Measurements from ENCODE around the gene SYNGR1. TPM values are rescaled to one million over a fixed set of nuclear protein-coding genes. Genes with fewer than 3 reads are reported as not detected.

SYNGR1 gene
- total RNA-seq, 1 donor from 2014 or later, result not detected

DNA sequence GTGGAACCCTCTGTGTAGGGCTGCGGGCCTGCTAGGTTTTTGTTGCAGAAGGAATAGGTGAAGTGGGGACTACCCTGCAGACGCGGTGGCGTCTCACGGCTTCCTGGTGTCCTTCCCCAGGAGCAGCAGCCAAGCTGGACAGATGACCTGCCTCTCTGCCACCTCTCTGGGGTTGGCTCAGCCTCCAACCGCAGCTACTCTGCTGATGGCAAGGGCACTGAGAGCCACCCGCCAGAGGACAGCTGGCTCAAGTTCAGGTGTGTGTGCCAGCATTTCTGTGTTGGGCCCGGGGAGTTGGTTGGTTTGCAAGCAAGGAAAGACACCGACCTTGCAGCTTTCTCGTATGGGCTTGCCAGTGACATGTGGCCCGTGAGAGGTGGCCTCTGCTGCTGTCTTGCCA lies 65.1 kb downstream of the SYNGR1 start:
- no peak overlapping the region for H3K27ac Mint-ChIP-seq
- H3K4me3 Mint-ChIP-seq, result no peak overlapping the region
- H3K27me3 Mint-ChIP-seq (ENCODE audit: insufficient read depth), result no peaks in the 10 kb centered on the region
- H3K9me3 Mint-ChIP-seq, result no peaks in the 10 kb centered on the region
- intact Hi-C loops (cut with micrococcal nuclease), result no loop called here
- H3K36me3 Mint-ChIP-seq (ENCODE audit: low read depth), result peaks cover 15% of the 10 kb centered on the region
- peaks cover 24% of the 10 kb centered on the region for H3K4me1 Mint-ChIP-seq (ENCODE audit: low read depth)
- no peak for DNase-seq (ENCODE audit: low spot score)

DNA sequence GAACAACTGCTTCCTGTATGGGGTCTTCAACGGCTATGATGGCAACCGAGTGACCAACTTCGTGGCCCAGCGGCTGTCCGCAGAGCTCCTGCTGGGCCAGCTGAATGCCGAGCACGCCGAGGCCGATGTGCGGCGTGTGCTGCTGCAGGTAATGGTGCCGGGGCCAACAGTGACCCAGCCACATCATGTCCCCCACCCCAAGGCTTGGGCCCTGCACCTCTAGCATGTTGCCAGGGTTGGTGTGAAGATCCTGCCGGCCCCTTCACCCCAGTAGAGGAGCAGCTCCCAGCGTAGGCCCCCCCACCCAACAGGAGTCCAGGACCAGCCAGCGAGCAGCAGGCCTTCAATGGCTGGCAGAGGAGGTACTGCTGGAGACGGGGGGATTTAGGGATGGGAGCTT lies 65.7 kb downstream of the SYNGR1 start:
- Mint-ChIP-seq H3K4me1 (ENCODE audit: low read depth) (peaks cover 24% of the 10 kb centered on the region), H3K36me3 (ENCODE audit: low read depth) (peaks cover 15% of the 10 kb centered on the region), H3K4me3 (no peak overlapping the region), H3K9me3 (no peaks in the 10 kb centered on the region), H3K27ac (no peak overlapping the region), H3K27me3 (ENCODE audit: insufficient read depth) (no peaks in the 10 kb centered on the region)
- intact Hi-C loops (cut with micrococcal nuclease), result no loop called here
- DNase-seq (ENCODE audit: low spot score), result no peak

DNA sequence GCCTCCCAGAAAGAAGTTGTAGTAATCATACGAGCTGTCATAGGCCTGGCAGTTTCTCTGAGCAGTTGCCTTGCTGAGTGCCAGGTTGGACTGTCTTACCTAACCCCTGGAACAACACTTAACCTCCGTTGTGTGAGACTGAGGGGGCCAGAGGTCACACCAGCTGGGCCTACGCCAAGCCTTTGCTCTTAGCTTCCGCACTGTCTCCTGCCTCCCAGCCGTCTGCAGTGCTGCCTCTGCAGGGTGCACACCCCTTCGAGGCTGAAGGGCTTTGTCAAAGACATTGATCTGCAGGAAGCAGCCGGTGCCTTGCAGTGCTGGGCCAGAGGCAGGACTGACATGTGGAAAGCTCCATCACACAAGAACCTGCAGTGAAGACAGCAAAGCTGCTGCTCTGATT lies 66.5 kb downstream of the SYNGR1 start:
- no peak overlapping the region for H3K27ac Mint-ChIP-seq
- intact Hi-C loops (cut with micrococcal nuclease), result no loop called here
- H3K4me3 Mint-ChIP-seq, result no peak overlapping the region
- H3K27me3 Mint-ChIP-seq (ENCODE audit: insufficient read depth), result no peaks in the 10 kb centered on the region
- no peak for DNase-seq (ENCODE audit: low spot score)
- H3K4me1 Mint-ChIP-seq (ENCODE audit: low read depth), result peaks cover 22% of the 10 kb centered on the region
- H3K9me3 Mint-ChIP-seq, result no peaks in the 10 kb centered on the region
- H3K36me3 Mint-ChIP-seq (ENCODE audit: low read depth), result peaks cover 15% of the 10 kb centered on the region

DNA sequence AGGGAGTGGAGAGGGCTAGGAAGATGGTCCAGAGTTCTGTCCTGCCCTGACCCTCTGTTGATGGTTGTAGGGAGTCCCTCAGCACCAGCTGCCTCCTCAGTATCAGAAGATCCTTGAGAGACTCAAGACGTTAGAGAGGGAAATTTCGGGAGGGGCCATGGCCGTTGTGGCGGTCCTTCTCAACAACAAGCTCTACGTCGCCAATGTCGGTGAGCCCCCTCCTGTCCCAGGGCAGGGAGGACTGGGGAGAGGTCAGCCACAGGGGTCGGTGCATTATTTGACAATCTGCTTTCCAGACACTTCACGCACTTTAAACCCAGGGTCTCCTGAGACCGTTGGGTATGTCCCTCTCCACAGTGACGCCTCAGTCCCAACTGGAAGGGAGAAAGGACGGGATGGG lies 67.8 kb downstream of the SYNGR1 start:
- intact Hi-C loops (cut with micrococcal nuclease), result no loop called here
- Mint-ChIP-seq H3K36me3 (ENCODE audit: low read depth) (peaks cover 20% of the 10 kb centered on the region), H3K4me1 (ENCODE audit: low read depth) (peaks cover 9% of the 10 kb centered on the region), H3K27me3 (ENCODE audit: insufficient read depth) (no peaks in the 10 kb centered on the region), H3K27ac (no peak overlapping the region), H3K9me3 (no peaks in the 10 kb centered on the region), H3K4me3 (no peak overlapping the region)
- no peak for DNase-seq (ENCODE audit: low spot score)

DNA sequence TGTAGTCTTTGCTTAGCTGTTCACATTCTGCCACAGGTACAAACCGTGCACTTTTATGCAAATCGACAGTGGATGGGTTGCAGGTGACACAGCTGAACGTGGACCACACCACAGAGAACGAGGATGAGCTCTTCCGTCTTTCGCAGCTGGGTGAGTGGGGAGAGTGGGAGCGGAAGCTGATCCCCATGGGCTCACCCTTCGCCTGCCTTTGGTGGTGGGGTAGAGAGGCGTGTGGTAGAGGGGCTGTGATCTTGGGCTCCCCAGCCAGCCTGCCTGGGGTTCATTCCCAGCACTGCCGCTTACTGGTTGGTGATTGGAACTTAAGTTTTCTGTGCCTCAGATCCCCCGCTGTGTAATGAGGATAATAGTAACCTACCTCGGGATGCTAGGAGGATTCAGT lies 68.9 kb downstream of the SYNGR1 start:
- H3K9me3 Mint-ChIP-seq, result no peaks in the 10 kb centered on the region

DNA sequence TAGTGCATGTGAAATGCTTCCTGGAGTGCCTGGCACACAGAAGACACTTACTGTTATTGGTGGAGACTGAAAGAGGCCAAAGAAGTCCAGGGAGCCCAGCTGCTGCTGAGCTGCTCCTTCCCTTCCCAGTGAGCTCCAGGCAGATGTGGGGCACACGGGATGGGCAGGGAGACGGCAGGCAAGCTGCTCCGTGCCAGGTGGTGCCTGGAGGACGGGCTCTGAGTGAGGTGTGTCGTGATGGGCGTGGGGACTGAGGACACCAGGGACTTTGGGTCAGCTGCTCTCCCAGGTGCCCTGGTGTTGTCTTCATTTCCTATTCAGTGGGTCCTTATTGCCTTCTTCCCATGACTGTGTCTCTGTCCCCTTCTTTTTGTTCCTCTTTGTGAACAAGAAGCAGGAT lies 69.3 kb downstream of the SYNGR1 start:
- Mint-ChIP-seq H3K9me3 (no peaks in the 10 kb centered on the region), H3K27ac (no peak overlapping the region), H3K36me3 (ENCODE audit: low read depth) (peaks cover 21% of the 10 kb centered on the region), H3K27me3 (ENCODE audit: insufficient read depth) (no peaks in the 10 kb centered on the region), H3K4me3 (no peak overlapping the region), H3K4me1 (ENCODE audit: low read depth) (peaks cover 3% of the 10 kb centered on the region)
- intact Hi-C loops (cut with micrococcal nuclease), result no loop called here
- no peak for DNase-seq (ENCODE audit: low spot score)

More for the DNA sequence above, 68.9 kb downstream of the SYNGR1 start:
- H3K36me3 Mint-ChIP-seq (ENCODE audit: low read depth), result peaks cover 20% of the 10 kb centered on the region
- H3K4me1 Mint-ChIP-seq (ENCODE audit: low read depth), result peaks cover 7% of the 10 kb centered on the region
- intact Hi-C loops (cut with micrococcal nuclease), result no loop called here
- DNase-seq (ENCODE audit: low spot score), result no peak
- H3K27ac Mint-ChIP-seq, result no peak overlapping the region
- no peak overlapping the region for H3K4me3 Mint-ChIP-seq
- no peaks in the 10 kb centered on the region for H3K27me3 Mint-ChIP-seq (ENCODE audit: insufficient read depth)

DNA sequence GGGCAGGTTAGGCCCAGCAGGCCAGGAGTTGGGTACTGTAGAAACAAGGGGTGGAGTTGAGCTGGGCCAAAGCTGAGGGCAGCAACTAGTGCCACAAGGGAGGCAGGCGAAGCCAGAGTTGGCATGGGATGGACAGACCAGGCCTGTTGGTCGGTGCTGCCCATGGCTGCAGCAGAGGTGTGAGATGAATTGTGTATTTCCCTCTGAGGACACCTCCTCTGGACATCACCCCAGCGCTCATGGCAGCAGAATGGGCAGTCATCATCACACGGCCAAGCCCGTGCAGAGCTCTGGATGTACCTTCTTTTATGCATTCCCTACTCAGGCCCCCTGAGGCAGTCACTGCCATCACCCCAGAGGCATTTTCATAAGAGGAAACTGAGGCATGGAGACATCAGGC lies 70.1 kb downstream of the SYNGR1 start:
- Mint-ChIP-seq H3K4me1 (ENCODE audit: low read depth) (no peaks in the 10 kb centered on the region), H3K27ac (no peak overlapping the region), H3K9me3 (no peaks in the 10 kb centered on the region), H3K4me3 (no peak overlapping the region), H3K27me3 (ENCODE audit: insufficient read depth) (no peaks in the 10 kb centered on the region), H3K36me3 (ENCODE audit: low read depth) (peaks cover 22% of the 10 kb centered on the region)
- intact Hi-C loops (cut with micrococcal nuclease), result no loop called here
- no peak for DNase-seq (ENCODE audit: low spot score)

DNA sequence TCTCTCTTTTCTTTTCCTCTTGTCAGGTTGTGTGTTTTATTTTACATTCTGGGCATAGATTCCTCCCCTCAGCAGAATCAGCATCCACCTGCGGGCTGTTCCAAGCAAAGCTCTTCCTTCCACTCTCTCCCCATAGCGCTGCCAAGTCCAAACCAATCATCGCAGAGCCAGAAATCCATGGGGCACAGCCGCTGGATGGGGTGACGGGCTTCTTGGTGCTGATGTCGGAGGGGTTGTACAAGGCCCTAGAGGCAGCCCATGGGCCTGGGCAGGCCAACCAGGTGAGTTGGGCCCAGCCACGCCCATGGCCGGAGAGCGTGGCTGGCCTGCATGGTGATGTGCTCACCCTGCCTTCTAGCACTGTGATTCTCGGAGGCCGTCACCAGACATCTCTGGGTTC lies 71.9 kb downstream of the SYNGR1 start:
- intact Hi-C loops (cut with micrococcal nuclease), result no loop called here
- Mint-ChIP-seq H3K27me3 (ENCODE audit: insufficient read depth) (no peaks in the 10 kb centered on the region), H3K36me3 (ENCODE audit: low read depth) (peaks cover 22% of the 10 kb centered on the region), H3K9me3 (no peaks in the 10 kb centered on the region), H3K27ac (no peak overlapping the region), H3K4me1 (ENCODE audit: low read depth) (no peaks in the 10 kb centered on the region), H3K4me3 (no peak overlapping the region)
- no peak for DNase-seq (ENCODE audit: low spot score)

DNA sequence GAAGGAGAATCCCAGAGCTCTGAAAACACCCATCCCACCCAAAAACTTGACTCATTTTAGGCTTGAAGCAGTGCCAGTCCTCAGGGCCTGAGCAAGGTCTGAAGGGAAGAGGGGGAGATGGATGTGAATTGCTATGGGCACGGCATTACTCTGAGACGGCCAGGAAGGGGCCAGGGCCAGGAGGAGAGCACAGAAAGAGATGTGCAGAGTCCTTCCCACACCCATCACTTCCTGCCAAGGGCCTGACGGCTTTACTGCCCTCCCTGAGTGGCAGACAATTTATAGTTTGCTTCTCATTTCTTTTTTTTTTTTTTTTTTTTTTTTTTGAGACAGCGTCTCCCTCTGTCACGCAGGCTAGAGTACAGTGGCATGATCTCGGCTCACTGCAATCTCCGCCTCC lies 72.3 kb downstream of the SYNGR1 start:
- Mint-ChIP-seq H3K4me3 (no peak overlapping the region), H3K27ac (no peak overlapping the region), H3K36me3 (ENCODE audit: low read depth) (peaks cover 22% of the 10 kb centered on the region), H3K9me3 (no peaks in the 10 kb centered on the region), H3K27me3 (ENCODE audit: insufficient read depth) (no peaks in the 10 kb centered on the region), H3K4me1 (ENCODE audit: low read depth) (no peaks in the 10 kb centered on the region)
- no peak for DNase-seq (ENCODE audit: low spot score)
- intact Hi-C loops (cut with micrococcal nuclease), result no loop called here

DNA sequence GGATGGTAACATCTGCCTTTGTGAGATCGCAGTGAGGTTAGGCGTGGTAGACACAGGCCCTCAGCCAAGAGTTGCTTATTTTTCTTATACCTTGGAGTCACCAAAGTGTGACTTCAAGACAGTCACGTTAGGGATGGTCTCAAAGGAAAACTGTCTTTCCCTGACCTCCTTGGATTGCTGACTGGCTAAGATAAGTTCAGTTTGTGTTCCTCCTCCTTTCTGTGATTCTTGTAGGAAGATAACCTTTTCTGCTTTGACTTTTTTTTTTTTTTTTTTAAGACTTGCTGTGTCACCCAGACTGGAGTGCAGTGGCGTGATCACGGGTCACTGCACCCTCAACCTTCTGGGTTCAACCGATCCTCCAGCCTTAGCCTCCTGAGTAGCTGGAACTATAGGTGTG lies 72.9 kb downstream of the SYNGR1 start:
- Mint-ChIP-seq H3K27ac (no peak overlapping the region), H3K9me3 (no peaks in the 10 kb centered on the region), H3K4me1 (ENCODE audit: low read depth) (no peaks in the 10 kb centered on the region), H3K36me3 (ENCODE audit: low read depth) (peaks cover 22% of the 10 kb centered on the region), H3K27me3 (ENCODE audit: insufficient read depth) (no peaks in the 10 kb centered on the region), H3K4me3 (no peak overlapping the region)
- DNase-seq (ENCODE audit: low spot score), result no peak
- intact Hi-C loops (cut with micrococcal nuclease), result no loop called here

DNA sequence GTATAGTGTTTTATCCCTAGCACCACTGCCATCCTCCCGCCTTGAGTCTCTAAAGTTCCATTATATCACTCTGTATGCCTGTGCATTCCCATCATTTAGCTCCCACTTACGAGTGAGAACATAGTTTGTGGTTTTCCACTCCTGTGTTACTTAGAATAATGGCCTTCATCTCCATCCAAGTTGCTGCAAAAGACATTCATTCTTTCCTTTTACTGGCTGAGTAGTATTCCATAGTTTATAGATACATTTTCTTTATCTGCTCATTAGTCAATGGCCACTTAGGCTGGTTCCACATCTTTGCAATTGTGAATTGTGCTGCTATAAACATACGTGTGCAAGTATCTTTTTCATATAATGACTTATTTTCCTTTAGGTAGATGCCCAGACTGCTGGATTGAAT lies 74.2 kb downstream of the SYNGR1 start:
- H3K9me3 Mint-ChIP-seq, result no peaks in the 10 kb centered on the region
- no peak overlapping the region for H3K4me3 Mint-ChIP-seq
- intact Hi-C loops (cut with micrococcal nuclease), result no loop called here
- no peak for DNase-seq (ENCODE audit: low spot score)
- peaks cover 15% of the 10 kb centered on the region for H3K36me3 Mint-ChIP-seq (ENCODE audit: low read depth)
- no peaks in the 10 kb centered on the region for H3K4me1 Mint-ChIP-seq (ENCODE audit: low read depth)
- H3K27me3 Mint-ChIP-seq (ENCODE audit: insufficient read depth), result no peaks in the 10 kb centered on the region
- H3K27ac Mint-ChIP-seq, result no peak overlapping the region

DNA sequence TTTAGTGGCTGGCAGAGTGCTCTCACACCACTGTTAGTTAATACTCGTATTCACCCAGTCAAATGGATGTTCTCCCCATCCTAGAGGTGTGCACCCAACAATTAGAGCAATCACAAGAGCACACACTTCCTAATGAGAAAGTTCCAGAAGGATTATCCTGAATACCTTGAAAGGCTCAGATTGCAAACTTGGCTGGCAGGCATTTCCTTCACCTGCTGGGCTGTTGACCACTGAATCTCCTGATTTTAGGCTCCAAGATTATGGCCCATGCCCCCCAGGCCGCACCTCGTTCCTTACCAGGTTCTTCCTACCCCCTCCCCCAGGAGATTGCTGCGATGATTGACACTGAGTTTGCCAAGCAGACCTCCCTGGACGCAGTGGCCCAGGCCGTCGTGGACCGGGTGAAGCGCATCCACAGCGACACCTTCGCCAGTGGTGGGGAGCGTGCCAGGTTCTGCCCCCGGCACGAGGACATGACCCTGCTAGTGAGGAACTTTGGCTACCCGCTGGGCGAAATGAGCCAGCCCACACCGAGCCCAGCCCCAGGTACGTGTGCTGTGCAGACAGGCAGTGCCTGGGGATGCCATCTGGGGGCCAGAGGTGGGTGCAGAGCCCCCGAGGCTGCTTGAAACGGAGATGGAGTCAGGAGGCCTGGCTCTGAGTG lies 76.7 kb downstream of the SYNGR1 start:
- H3K4me1 Mint-ChIP-seq (ENCODE audit: low read depth), result no peaks in the 10 kb centered on the region
- no peak for DNase-seq (ENCODE audit: low spot score)
- no peaks in the 10 kb centered on the region for H3K27me3 Mint-ChIP-seq (ENCODE audit: insufficient read depth)
- no peak overlapping the region for H3K4me3 Mint-ChIP-seq
- no peak overlapping the region for H3K27ac Mint-ChIP-seq
- H3K36me3 Mint-ChIP-seq (ENCODE audit: low read depth), result peaks cover 18% of the 10 kb centered on the region
- intact Hi-C loops (cut with micrococcal nuclease), result no loop called here
- H3K9me3 Mint-ChIP-seq, result no peaks in the 10 kb centered on the region

DNA sequence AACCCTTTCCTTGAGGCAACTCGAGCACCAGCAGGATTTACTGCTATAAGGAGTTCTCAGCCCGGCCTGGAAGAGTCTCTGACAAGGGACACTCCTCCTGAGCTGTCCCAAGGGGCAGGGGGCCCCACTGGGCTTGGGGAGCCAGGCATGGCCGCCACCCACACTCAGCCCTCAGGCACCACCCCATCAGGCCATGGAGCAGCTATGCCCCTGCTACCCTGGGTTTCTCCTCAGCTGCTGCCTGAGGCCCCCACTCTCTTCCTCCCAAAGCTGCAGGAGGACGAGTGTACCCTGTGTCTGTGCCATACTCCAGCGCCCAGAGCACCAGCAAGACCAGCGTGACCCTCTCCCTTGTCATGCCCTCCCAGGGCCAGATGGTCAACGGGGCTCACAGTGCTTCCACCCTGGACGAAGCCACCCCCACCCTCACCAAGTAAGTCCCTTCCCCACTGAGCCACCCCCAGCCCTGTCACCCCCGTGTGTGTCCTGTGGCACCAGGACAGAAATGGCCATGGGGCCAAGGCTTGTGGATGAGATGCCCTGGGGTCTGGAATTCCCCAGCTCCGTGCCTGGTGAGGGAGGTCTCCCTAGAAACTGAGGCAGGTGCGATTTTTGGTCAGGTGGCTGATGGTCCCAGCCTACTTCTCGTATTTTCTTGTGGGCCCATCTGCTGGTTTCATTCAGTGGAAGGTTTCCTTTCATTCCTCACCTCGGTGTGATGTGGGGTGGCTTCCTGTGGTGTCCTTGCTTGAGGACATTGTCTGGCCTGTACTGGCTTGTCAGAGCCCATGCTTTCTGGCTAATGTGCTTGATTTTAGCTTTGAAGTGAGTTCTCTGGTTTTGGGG lies 78.2 kb downstream of the SYNGR1 start:
- Mint-ChIP-seq H3K4me3 (no peak overlapping the region), H3K27me3 (ENCODE audit: insufficient read depth) (no peaks in the 10 kb centered on the region), H3K36me3 (ENCODE audit: low read depth) (peaks cover 14% of the 10 kb centered on the region)

More for the DNA sequence above, 78.2 kb downstream of the SYNGR1 start:
- no peaks in the 10 kb centered on the region for H3K4me1 Mint-ChIP-seq (ENCODE audit: low read depth)
- no peak for DNase-seq (ENCODE audit: low spot score)
- H3K9me3 Mint-ChIP-seq, result no peaks in the 10 kb centered on the region
- intact Hi-C loops (cut with micrococcal nuclease), result no loop called here
- no peak overlapping the region for H3K27ac Mint-ChIP-seq

All from activated T-helper 1 cell treated with anti-CD3 and anti-CD28 coated beads, Interleukin-12 subunit alpha, Interleukin-12 subunit beta, Interleukin-2, Interleukin-4 antibody, amounts not matched to agents 30 ng/mL and 10 ng/mL and 1 ng/mL, durations not matched to agents 14 hours and 24 hours and 36 hours (primary cell).